Measurements from ENCODE around the gene TRA2A. TPM values are rescaled to one million over a fixed set of nuclear protein-coding genes. Genes with fewer than 3 reads are reported as not detected.
A peak's percentile ranks its signal among the peaks of the same experiment; 100 is the strongest.

The TRA2A gene
- total RNA-seq, 1 experiment from 2014 or later: 169 TPM

DNA sequence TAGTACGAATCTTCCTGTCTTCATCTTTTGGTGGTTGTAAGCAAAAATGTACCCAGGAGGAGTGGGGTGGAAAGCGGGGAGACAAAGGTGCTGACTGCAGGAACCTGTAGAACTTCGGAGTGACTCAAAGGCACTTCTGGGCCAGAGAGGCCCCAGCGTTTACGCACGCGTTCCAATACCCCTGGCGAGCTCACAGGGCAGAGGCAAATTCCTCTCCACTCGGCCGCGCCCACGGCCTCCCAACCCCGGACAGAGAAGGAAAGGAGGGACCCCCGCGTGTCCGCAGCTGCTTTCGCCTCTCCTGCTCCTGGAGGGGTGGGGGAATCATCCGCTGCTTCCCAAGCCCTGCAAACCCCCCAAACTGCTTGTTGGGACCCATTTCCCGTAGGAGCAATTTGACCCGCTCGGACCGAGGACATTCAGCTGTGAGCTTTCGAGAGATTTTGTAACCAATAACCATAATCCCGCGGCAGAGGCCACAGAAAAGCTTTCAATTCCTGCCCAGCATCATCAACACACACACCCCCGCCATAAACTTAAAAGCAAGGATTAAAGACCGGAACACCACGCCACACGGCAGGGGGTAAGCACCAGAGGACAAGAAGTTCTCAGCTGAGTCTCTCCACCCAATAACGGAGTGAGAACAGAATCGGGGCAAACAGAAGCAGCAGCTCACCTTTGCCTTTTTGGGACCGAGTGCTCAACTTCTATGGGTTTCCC lies 63.8 kb downstream of the TRA2A start:
- Mint-ChIP-seq H3K9me3 (peaks cover 3 to 6% of the 10 kb centered on the region in 2 experiments; a peak in 4 of 5 replicates), H3K4me1 (peaks cover 36 to 38% of the 10 kb centered on the region in 2 experiments), H3K4me3 (peak overlapping the region; percentile 90 to 96), H3K36me3 (ENCODE audit: insufficient read depth in 1 of 3, low read depth in 3 of 3) (peaks cover 19 to 22% (median 21%) of the 10 kb centered on the region in 3 experiments), H3K27me3 (ENCODE audit: low read depth) (no peaks in the 10 kb centered on the region; the same call in 1 of the 2 replicates), H3K27ac (peak overlapping the region; percentile 88 to 99 (median 98))
- peak overlapping the region; percentile 91 for H3K9ac ChIP-seq (ENCODE audit: extremely low read depth, insufficient read length, low read length)
- H3K27ac ChIP-seq (ENCODE audit: insufficient read length, low read depth, low read length): peak overlapping the region; percentile 43
- no peak overlapping the region for H4K91ac ChIP-seq (ENCODE audit: insufficient read length, low read depth, low read length)
- H2BK20ac ChIP-seq (ENCODE audit: low read depth, low read length, poor library complexity, severe bottlenecking): no peak overlapping the region
- H4K8ac ChIP-seq (replicated peaks; ENCODE audit: insufficient read length, low read depth, low read length): no peak overlapping the region
- peaks cover 6% of the 10 kb centered on the region; the same call in 1 of the 2 replicates for H3K4me1 ChIP-seq (ENCODE audit: insufficient read depth, low read length)
- peak; percentile 60 for DNase-seq
- H3K14ac ChIP-seq (ENCODE audit: insufficient read depth, low read length): peak overlapping the region; percentile 83
- H3K4ac ChIP-seq (ENCODE audit: low read depth, low read length): no peak overlapping the region
- no peak overlapping the region for H2BK5ac ChIP-seq (ENCODE audit: insufficient read length, low read length)
- no CpG with 5 or more reads among the region's 32 CpGs for WGBS (ENCODE audit: extremely low coverage, insufficient read length, low lambda C conversion rate)
- peak overlapping the region; percentile 43 for H2AK5ac ChIP-seq (ENCODE audit: insufficient read length, low read length)
- H3T11ph ChIP-seq (ENCODE audit: low read length): no peak overlapping the region
- no peak overlapping the region for H3K23ac ChIP-seq (ENCODE audit: insufficient read length, low read depth, low read length)
- H3K79me1 ChIP-seq (ENCODE audit: insufficient read depth, low read depth, low read length, poor library complexity, severe bottlenecking): no peaks in the 10 kb centered on the region
- peaks cover 16% of the 10 kb centered on the region for H3K23me2 ChIP-seq (ENCODE audit: insufficient read length, low read depth, low read length, poor library complexity, severe bottlenecking)
- no peak overlapping the region for H2BK15ac ChIP-seq (ENCODE audit: low read depth, low read length)
- TF ChIP-seq, protein P1, sequence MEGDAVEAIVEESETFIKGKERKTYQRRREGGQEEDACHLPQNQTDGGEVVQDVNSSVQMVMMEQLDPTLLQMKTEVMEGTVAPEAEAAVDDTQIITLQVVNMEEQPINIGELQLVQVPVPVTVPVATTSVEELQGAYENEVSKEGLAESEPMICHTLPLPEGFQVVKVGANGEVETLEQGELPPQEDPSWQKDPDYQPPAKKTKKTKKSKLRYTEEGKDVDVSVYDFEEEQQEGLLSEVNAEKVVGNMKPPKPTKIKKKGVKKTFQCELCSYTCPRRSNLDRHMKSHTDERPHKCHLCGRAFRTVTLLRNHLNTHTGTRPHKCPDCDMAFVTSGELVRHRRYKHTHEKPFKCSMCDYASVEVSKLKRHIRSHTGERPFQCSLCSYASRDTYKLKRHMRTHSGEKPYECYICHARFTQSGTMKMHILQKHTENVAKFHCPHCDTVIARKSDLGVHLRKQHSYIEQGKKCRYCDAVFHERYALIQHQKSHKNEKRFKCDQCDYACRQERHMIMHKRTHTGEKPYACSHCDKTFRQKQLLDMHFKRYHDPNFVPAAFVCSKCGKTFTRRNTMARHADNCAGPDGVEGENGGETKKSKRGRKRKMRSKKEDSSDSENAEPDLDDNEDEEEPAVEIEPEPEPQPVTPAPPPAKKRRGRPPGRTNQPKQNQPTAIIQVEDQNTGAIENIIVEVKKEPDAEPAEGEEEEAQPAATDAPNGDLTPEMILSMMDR (conservative IDR thresholded peaks at IDR 0.05): no peak
- no peak overlapping the region for H4K5ac ChIP-seq (ENCODE audit: insufficient read length, low read depth, low read length)
- H4K20me1 ChIP-seq (ENCODE audit: control insufficient read depth, insufficient read depth, insufficient read length): no peaks in the 10 kb centered on the region
- no peak overlapping the region for H2AFZ ChIP-seq (ENCODE audit: low read length)
- peaks cover 40% of the 10 kb centered on the region for H3K79me2 ChIP-seq (ENCODE audit: insufficient read depth, low read length)
- peak overlapping the region; percentile 72 for H3K18ac ChIP-seq (ENCODE audit: insufficient read length, low read depth, low read length)
- no peaks in the 10 kb centered on the region for H3K9me3 ChIP-seq (ENCODE audit: control insufficient read depth, low read depth, low read length)
- no peak overlapping the region for H2BK120ac ChIP-seq (ENCODE audit: low read depth, low read length, poor library complexity, severe bottlenecking)
- no peak overlapping the region for H2BK12ac ChIP-seq (ENCODE audit: insufficient read length, low read depth, low read length)
- H3K4me2 ChIP-seq (ENCODE audit: insufficient read depth, insufficient read length, low read length): peak overlapping the region; percentile 96
- H3K56ac ChIP-seq (ENCODE audit: insufficient read length, low read depth, low read length): no peak overlapping the region
- no peaks in the 10 kb centered on the region for H3K27me3 ChIP-seq (ENCODE audit: insufficient read depth, low read length)
